ENCODE data around the gene LIME1. TPM values are rescaled to one million over a fixed set of nuclear protein-coding genes. Genes with fewer than 3 reads are reported as not detected.

The LIME1 gene
- 10 to 100 TPM in 1 of 2 donors, 1 to 10 TPM in 1; 7.6 to 10.1 TPM for total RNA-seq
- polyA plus RNA-seq (2013, experiment 1 of 2): 10.0 TPM
- polyA plus RNA-seq (2013, experiment 2 of 2): 9.6 TPM
- long read RNA-seq, experiment 1, partial matches to known transcripts: 1 of 1 reads
- long read RNA-seq, experiment 1, other reads (novel, unspliced or antisense): 0 of 1 reads
- long read RNA-seq, experiment 2: 0 reads
- long read RNA-seq, experiment 3: 0 reads
- long read RNA-seq, experiment 4: 0 reads

GRCh38 chr20:63735859-63736718 is at the start of gene LIME1:
LIME1 (plus strand) TSS chr20:63736664; CDS start chr20:63737550, 886 bp downstream.
- H3K4me3 Mint-ChIP-seq: no peak within 1 kb of the TSS
- H3K27me3 ChIP-seq (ENCODE audit: control insufficient read depth, insufficient read depth, low read length, poor library complexity, severe bottlenecking): no peaks in the 10 kb centered on the region
- DNase-seq: peak; percentile 48

GRCh38 chr20:63687419-63688178 is 48.9 kb upstream of the LIME1 start:
- no peak overlapping the region for H3K4me3 Mint-ChIP-seq

More at GRCh38 chr20:63735859-63736718, at the start of gene LIME1:
- no peaks in the 10 kb centered on the region for H3K9me3 ChIP-seq (ENCODE audit: control insufficient read depth, low read length)
- H3K9me3 Mint-ChIP-seq: no peaks in the 10 kb centered on the region
- no peak within 1 kb of the TSS for H3K27ac ChIP-seq (ENCODE audit: low read depth, low read length)
- no peak within 1 kb of the TSS for H3K27ac Mint-ChIP-seq
- peaks cover under 1% of the 10 kb centered on the region for H3K4me1 ChIP-seq (ENCODE audit: control insufficient read depth, insufficient read depth, low read length)
- H3K36me3 Mint-ChIP-seq (ENCODE audit: low read depth): peaks cover 17% of the 10 kb centered on the region
- H3K36me3 ChIP-seq (ENCODE audit: control insufficient read depth, insufficient read depth, low read length): peaks cover 26% of the 10 kb centered on the region
- no peak within 1 kb of the TSS for H3K4me3 ChIP-seq (ENCODE audit: low read length)
- WGBS, 2 experiments (ENCODE audit: insufficient coverage in 1 of 2, insufficient read length in 1 of 2): 90 to 93% methylated on average over 19 to 31 of the region's 31 CpGs
- TF ChIP-seq CTCF (conservative IDR thresholded peaks at IDR 0.05): no peak
- no peak within 1 kb of the TSS for H3K9ac ChIP-seq (ENCODE audit: extremely low read depth, low read length, poor library complexity, severe bottlenecking)
- H3K27me3 Mint-ChIP-seq (ENCODE audit: insufficient read depth): peaks cover 1% of the 10 kb centered on the region
- H3K4me1 Mint-ChIP-seq: no peaks in the 10 kb centered on the region

More at GRCh38 chr20:63687419-63688178, 48.9 kb upstream of the LIME1 start:
- H3K27ac Mint-ChIP-seq: no peak overlapping the region
- Histone ChIP-seq H3K4me3 (ENCODE audit: low read length) (no peak overlapping the region), H3K9ac (ENCODE audit: extremely low read depth, low read length, poor library complexity, severe bottlenecking) (no peak overlapping the region), H3K27ac (ENCODE audit: low read depth, low read length) (peak overlapping the region; percentile 81), H3K4me1 (ENCODE audit: control insufficient read depth, insufficient read depth, low read length) (no peaks in the 10 kb centered on the region), H3K27me3 (ENCODE audit: control insufficient read depth, insufficient read depth, low read length, poor library complexity, severe bottlenecking) (no peaks in the 10 kb centered on the region), H3K9me3 (ENCODE audit: control insufficient read depth, low read length) (no peaks in the 10 kb centered on the region), H3K36me3 (ENCODE audit: control insufficient read depth, insufficient read depth, low read length) (no peaks in the 10 kb centered on the region)
- TF ChIP-seq CTCF (conservative IDR thresholded peaks at IDR 0.05): no peak
- no peaks in the 10 kb centered on the region for H3K27me3 Mint-ChIP-seq (ENCODE audit: insufficient read depth)
- no peaks in the 10 kb centered on the region for H3K4me1 Mint-ChIP-seq
- peaks cover 4% of the 10 kb centered on the region for H3K36me3 Mint-ChIP-seq (ENCODE audit: low read depth)
- no peaks in the 10 kb centered on the region for H3K9me3 Mint-ChIP-seq
- no peak for DNase-seq
- 95 to 97% methylated on average over 18 to 29 of the region's 29 CpGs for WGBS, 2 experiments (ENCODE audit: insufficient coverage in 1 of 2, insufficient read length in 1 of 2)
